ENCODE data around the gene FNDC3B.

DNA sequence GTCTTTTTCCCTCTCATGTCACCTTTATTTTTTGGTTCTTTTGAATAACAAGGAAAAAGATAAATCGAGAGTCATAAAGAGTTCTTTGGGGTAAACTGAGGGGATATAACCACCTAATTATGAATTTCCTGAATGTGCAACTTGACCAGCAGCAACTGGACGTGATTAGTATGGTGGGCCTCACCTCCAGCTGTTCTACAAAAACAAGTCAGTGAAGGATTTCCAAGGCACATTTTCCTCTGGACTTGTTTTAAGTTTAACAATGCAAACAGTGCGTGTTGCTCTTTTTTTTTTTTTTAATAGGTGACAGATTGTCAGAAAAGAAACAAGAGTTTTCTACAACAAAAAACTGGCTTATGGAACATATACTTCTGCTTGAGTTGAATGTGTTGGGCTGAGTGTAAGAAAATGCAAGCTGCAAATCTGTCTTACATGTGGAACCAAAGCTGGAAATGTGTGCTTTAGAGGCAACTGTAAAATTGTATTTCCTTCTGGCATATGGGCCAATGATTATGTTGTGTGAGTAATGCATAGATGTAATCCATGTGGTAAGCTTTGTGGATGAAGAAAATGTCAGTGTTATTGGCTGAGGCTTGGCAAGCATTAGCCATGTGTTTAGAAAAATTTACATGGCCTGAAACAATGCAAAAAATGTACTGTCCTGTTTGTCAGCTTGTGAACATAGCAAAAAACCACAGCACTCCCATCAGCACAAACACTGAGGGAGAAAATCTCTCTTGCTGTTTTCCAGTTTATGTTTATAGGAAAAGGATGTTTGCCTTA, 44.5 kb upstream of the FNDC3B start:
- TF ChIP-seq, protein P1, sequence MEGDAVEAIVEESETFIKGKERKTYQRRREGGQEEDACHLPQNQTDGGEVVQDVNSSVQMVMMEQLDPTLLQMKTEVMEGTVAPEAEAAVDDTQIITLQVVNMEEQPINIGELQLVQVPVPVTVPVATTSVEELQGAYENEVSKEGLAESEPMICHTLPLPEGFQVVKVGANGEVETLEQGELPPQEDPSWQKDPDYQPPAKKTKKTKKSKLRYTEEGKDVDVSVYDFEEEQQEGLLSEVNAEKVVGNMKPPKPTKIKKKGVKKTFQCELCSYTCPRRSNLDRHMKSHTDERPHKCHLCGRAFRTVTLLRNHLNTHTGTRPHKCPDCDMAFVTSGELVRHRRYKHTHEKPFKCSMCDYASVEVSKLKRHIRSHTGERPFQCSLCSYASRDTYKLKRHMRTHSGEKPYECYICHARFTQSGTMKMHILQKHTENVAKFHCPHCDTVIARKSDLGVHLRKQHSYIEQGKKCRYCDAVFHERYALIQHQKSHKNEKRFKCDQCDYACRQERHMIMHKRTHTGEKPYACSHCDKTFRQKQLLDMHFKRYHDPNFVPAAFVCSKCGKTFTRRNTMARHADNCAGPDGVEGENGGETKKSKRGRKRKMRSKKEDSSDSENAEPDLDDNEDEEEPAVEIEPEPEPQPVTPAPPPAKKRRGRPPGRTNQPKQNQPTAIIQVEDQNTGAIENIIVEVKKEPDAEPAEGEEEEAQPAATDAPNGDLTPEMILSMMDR (IDR thresholded peaks at IDR 0.05), result no peak
- TF ChIP-seq EZH2 (IDR thresholded peaks at IDR 0.05), result no peak

Data from neural progenitor cell (in vitro differentiated cells).